Spinal cord (tissue), 10 donors: ENCODE measurements around the gene CHSY3. TPM values are rescaled to one million over a fixed set of nuclear protein-coding genes. Genes with fewer than 3 reads are reported as not detected.

Source experiments
- DNase-seq, 6 donors: peaks; one replicate each; pipeline versions ENCODE4 v3.0.0 to v3.0.0-alpha.2; 2013 to 2015; ENCODE audit warnings: low spot score in 6 of 6, low read depth in 4 of 6
- H3K27ac ChIP-seq: one replicate; pipeline ENCODE4 v1.5.1; 2013; ENCODE audit warnings: low read depth, low read length, control low read depth
- H3K27me3 ChIP-seq: one replicate; pipeline ENCODE4 v1.6.1; 2013; ENCODE audit warnings: low read length; ENCODE audit not compliant: control insufficient read depth, insufficient read depth
- H3K36me3 ChIP-seq: one replicate; pipeline ENCODE4 v1.6.1; 2013; ENCODE audit warnings: low read length; ENCODE audit not compliant: control insufficient read depth, insufficient read depth
- H3K4me1 ChIP-seq: one replicate; pipeline ENCODE4 v1.6.1; 2013; ENCODE audit warnings: low read length; ENCODE audit not compliant: control insufficient read depth, insufficient read depth
- H3K4me3 ChIP-seq: one replicate; pipeline ENCODE4 v1.5.1; 2013; ENCODE audit warnings: low read depth, low read length, control low read depth
- H3K9me3 ChIP-seq: one replicate; pipeline ENCODE4 v1.6.1; 2013; ENCODE audit warnings: low read length; ENCODE audit not compliant: control insufficient read depth, insufficient read depth
- WGBS: methylation state at CpG from one replicate; pipeline ENCODE4 v1.1.5; 2013; ENCODE audit warnings: missing lambda C conversion rate; ENCODE audit not compliant: insufficient coverage; 5-methylcytosine and 5-hydroxymethylcytosine counted together
- polyA plus RNA-seq, 2 donors: library from polyadenylated mRNA; unstranded; fragments of 120-200 nt; gene quantifications; one replicate each; pipeline ENCODE4 v1.2.1, GENCODE V29; 2013; ENCODE audit not compliant: insufficient read length in 2 of 2
- total RNA-seq, 2 donors: library from RNA; depleted of rRNA in 1 of 2; stranded (reverse); fragments of 120-200 nt in 1 of 2; fragments of >200 nt in 1 of 2; gene quantifications; one replicate each; pipeline versions ENCODE4 v1.2.3 to v1.2.4, GENCODE V29; 2013 to 2014
- donor health status: healthy.

CHSY3 gene
- total and polyA plus RNA-seq, 4 donors, result 4.3 to 13.7 (median 8.2) TPM

DNA sequence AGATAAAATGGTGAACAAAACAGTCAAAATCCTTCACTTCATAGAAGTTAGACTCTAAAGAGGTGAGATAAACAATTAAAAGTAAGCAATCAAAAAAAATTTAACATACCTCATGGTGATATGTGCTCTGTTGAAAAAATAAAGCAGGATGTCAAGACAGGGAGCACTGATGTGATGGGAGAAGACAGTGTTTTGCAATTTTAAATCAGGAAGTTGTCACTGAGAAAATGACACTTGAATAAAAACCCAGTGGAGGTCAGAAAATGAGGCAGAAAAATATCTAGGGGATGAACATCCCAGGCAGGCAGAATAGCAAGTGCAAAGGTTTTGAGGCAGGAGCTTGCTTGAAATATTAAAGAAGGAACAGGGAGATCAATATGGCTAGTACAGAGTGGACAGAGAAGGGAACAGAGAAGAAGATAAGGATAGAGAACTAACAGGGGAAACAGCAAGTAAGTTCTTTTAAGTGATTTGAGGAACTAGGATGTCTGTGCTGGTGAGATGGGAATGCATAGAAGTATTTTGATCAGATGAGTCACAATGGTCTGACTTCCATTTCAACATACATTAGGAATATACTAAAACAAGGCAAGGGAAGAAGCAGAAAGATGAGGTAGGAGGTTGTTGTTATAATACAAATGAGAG is 130.4 kb downstream of the CHSY3 start:
- Histone ChIP-seq H3K27ac (no peak overlapping the region), H3K27me3 (no peaks in the 10 kb centered on the region), H3K36me3 (no peaks in the 10 kb centered on the region), H3K4me3 (no peak overlapping the region), H3K9me3 (no peaks in the 10 kb centered on the region), H3K4me1 (no peaks in the 10 kb centered on the region)
- DNase-seq, result no peak

GRCh38 chr5:130035388-130035787 is 131.1 kb downstream of the CHSY3 start:
- Histone ChIP-seq H3K4me3 (no peak overlapping the region), H3K4me1 (no peaks in the 10 kb centered on the region), H3K27ac (no peak overlapping the region), H3K27me3 (no peaks in the 10 kb centered on the region), H3K9me3 (no peaks in the 10 kb centered on the region), H3K36me3 (no peaks in the 10 kb centered on the region)
- no peak for DNase-seq
- WGBS, result no CpG with 5 or more reads among the region's 1 CpG

DNA sequence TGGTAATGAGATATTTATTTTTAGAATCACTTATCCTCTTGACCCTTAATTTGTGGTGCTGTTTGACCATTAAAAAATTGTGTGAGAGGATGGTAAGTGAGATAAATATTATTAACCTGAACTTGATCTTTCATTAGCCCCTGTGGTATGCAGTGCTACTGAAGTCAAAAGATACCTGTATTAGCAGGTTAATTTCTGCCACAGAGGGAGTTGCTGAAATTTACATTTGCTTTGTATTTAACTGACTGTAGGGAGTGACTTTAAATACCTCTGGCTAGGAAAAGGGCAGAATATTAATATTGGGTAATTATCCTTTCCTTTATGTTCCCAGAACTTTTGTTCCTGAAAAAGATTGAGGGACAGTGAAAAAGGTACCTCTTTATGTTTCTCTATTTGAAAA is 133.6 kb downstream of the CHSY3 start:
- no peaks in the 10 kb centered on the region for H3K9me3 ChIP-seq
- no peak overlapping the region for H3K4me3 ChIP-seq
- DNase-seq, result no peak
- no peaks in the 10 kb centered on the region for H3K36me3 ChIP-seq
- H3K27me3 ChIP-seq, result no peaks in the 10 kb centered on the region
- H3K27ac ChIP-seq, result no peak overlapping the region
- H3K4me1 ChIP-seq, result no peaks in the 10 kb centered on the region

DNA sequence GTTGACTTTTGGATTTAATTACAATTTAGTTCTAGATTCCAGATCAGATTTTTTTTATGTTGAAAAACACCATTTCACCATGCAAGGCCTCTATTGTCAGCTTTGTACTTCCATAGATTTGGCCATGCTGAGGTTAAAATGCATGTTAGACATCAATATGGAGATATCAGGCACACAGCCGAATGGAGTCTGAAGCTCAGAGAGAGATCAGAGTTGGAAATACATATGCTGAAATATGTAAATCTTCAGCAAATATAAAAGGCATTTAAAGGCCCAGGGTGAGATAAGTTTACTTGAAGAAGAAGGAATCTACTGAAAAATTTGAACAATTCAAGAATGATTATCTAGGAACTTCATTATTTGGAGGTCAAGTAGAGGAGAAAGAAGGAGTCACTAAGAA is 139.6 kb downstream of the CHSY3 start:
- no CpG with 5 or more reads among the region's 1 CpG for WGBS
- no peaks in the 10 kb centered on the region for H3K9me3 ChIP-seq
- H3K27ac ChIP-seq, result no peak overlapping the region
- H3K36me3 ChIP-seq, result no peaks in the 10 kb centered on the region
- no peak overlapping the region for H3K4me3 ChIP-seq
- DNase-seq, result no peak
- no peaks in the 10 kb centered on the region for H3K27me3 ChIP-seq
- no peaks in the 10 kb centered on the region for H3K4me1 ChIP-seq

GRCh38 chr5:130045334-130045733 is 141.1 kb downstream of the CHSY3 start:
- no peak overlapping the region for H3K27ac ChIP-seq
- DNase-seq, result no peak
- no peaks in the 10 kb centered on the region for H3K27me3 ChIP-seq
- H3K36me3 ChIP-seq, result no peaks in the 10 kb centered on the region
- WGBS, result 88% methylated on average over 2 of the region's 3 CpGs
- H3K9me3 ChIP-seq, result no peaks in the 10 kb centered on the region
- no peak overlapping the region for H3K4me3 ChIP-seq
- H3K4me1 ChIP-seq, result no peaks in the 10 kb centered on the region

- Histone ChIP-seq H3K4me1 (no peaks in the 10 kb centered on the region), H3K9me3 (no peaks in the 10 kb centered on the region), H3K4me3 (no peak overlapping the region), H3K27ac (no peak overlapping the region), H3K27me3 (no peaks in the 10 kb centered on the region), H3K36me3 (no peaks in the 10 kb centered on the region)
- no CpG with 5 or more reads among the region's 3 CpGs for WGBS
- DNase-seq, result no peak
Measured at GRCh38 chr5:130050585-130050984, 146.3 kb downstream of the CHSY3 start.

DNA sequence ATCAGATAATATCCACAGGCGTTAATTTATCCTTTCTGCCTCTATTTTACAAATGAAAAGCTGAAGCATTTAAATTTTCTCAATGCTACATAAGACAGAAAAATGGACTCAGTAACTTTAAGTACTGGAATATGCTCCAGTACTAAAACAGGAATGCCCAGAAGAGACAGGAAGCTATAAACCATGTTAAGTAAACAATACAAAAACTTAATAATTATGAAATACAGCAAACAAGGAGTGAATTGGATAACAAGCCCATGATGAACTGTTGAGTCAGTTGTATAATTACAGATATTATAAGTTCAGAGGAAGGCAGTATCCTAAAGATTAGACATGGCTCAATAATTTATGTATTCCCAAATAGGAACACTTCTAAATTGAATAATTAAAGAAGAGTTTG is 148.5 kb downstream of the CHSY3 start:
- Histone ChIP-seq H3K27ac (no peak overlapping the region), H3K4me1 (no peaks in the 10 kb centered on the region), H3K9me3 (no peaks in the 10 kb centered on the region), H3K27me3 (no peaks in the 10 kb centered on the region), H3K4me3 (no peak overlapping the region), H3K36me3 (no peaks in the 10 kb centered on the region)
- DNase-seq, result no peak
- WGBS, result no CpG with 5 or more reads among the region's 1 CpG

DNA sequence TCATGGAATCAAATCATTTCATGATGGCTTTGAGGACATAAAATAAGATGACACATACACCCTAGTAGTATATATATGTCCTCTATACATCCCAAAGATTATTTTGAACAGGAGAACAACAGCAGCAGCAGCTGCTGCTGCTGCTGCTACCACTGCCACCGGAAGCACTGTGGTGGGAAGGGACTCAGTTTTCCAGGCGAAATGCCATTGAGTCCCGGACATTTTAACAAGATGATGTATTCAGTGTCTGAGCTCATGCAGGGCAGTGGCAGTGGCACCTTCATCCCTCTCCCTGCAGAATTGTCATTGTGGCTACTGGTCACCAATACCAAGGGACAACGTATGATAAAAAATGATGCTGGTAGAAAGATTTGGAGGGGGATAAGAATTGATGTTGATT is 151.3 kb downstream of the CHSY3 start:
- H3K27ac ChIP-seq, result no peak overlapping the region
- no peaks in the 10 kb centered on the region for H3K9me3 ChIP-seq
- no peak for DNase-seq
- H3K4me3 ChIP-seq, result no peak overlapping the region
- 87% methylated on average over 3 of the region's 4 CpGs for WGBS
- no peaks in the 10 kb centered on the region for H3K4me1 ChIP-seq
- H3K27me3 ChIP-seq, result no peaks in the 10 kb centered on the region
- no peaks in the 10 kb centered on the region for H3K36me3 ChIP-seq

GRCh38 chr5:130061746-130062145 is 157.5 kb downstream of the CHSY3 start:
- Histone ChIP-seq H3K36me3 (no peaks in the 10 kb centered on the region), H3K27me3 (no peaks in the 10 kb centered on the region), H3K27ac (no peak overlapping the region), H3K4me3 (no peak overlapping the region), H3K4me1 (no peaks in the 10 kb centered on the region), H3K9me3 (no peaks in the 10 kb centered on the region)
- no peak for DNase-seq
- no CpG with 5 or more reads among the region's 2 CpGs for WGBS

GRCh38 chr5:130063603-130064002 is 159.3 kb downstream of the CHSY3 start:
- Histone ChIP-seq H3K36me3 (no peaks in the 10 kb centered on the region), H3K9me3 (no peaks in the 10 kb centered on the region), H3K27ac (no peak overlapping the region), H3K4me3 (no peak overlapping the region), H3K27me3 (no peaks in the 10 kb centered on the region), H3K4me1 (no peaks in the 10 kb centered on the region)
- no peak for DNase-seq
- no CpG with 5 or more reads among the region's 3 CpGs for WGBS
